GM23338 (cell line): ENCODE results near the gene SF3B2. TPM values are rescaled to one million over a fixed set of nuclear protein-coding genes. Genes with fewer than 3 reads are reported as not detected.
A peak's percentile ranks its signal among the peaks of the same experiment; 100 is the strongest.

Experiments used
- ATAC-seq: fragments of 200-7000 bp; cut with Tn5 transposase; 3 replicates; pipeline ENCODE4 v1.9.1; 2020
- DNase-seq: peaks from one replicate; pipeline ENCODE4 v3.0.0-alpha.2; 2015; ENCODE audit warnings: low spot score
- H2AFZ ChIP-seq: fragments of 200-600 bp; sonication (generic); 2 replicates; pipeline ENCODE4 v1.8.0; 2016; ENCODE audit warnings: antibody characterized with exemption, mild to moderate bottlenecking, moderate library complexity
- H3F3A ChIP-seq: fragments of 200-600 bp; sonication (generic); replicated peaks from 2 replicates; pipeline ENCODE4 v1.8.0; 2017; ENCODE audit warnings: antibody characterized with exemption, mixed run types, low read depth
- H3K27ac ChIP-seq: fragments of 200-600 bp; sonication (generic); 2 replicates; pipeline ENCODE4 v1.6.1; 2016; ENCODE audit warnings: low read depth
- H3K27me3 ChIP-seq: fragments of 200-600 bp; sonication (generic); 2 replicates; pipeline ENCODE4 v1.8.0; 2016; ENCODE audit warnings: mild to moderate bottlenecking, mixed run types, moderate library complexity; ENCODE audit not compliant: insufficient read depth
- H3K36me3 ChIP-seq: fragments of 200-600 bp; sonication (generic); 2 replicates; pipeline ENCODE4 v1.8.0; 2016; ENCODE audit warnings: mild to moderate bottlenecking; ENCODE audit not compliant: insufficient read depth
- H3K4me1 ChIP-seq: fragments of 200-600 bp; sonication (generic); 2 replicates; pipeline ENCODE4 v1.8.0; 2016; ENCODE audit warnings: mild to moderate bottlenecking, moderate library complexity; ENCODE audit not compliant: insufficient read depth
- H3K4me2 ChIP-seq: fragments of 200-600 bp; sonication (generic); 2 replicates; pipeline ENCODE4 v1.7.1; 2017; ENCODE audit warnings: mixed run types
- H3K4me3 ChIP-seq: fragments of 200-600 bp; sonication (generic); 2 replicates; pipeline ENCODE4 v1.6.1; 2016; ENCODE audit warnings: mixed run types
- H3K79me2 ChIP-seq: fragments of 200-600 bp; sonication (generic); replicated peaks from 2 replicates; pipeline ENCODE4 v1.8.0; 2017; ENCODE audit warnings: mild to moderate bottlenecking; ENCODE audit not compliant: insufficient read depth
- H3K9me2 ChIP-seq: fragments of 200-600 bp; sonication (generic); 2 replicates; pipeline ENCODE4 v1.8.0; 2017; ENCODE audit not compliant: insufficient read depth
- H4K20me1 ChIP-seq: fragments of 200-600 bp; sonication (generic); replicated peaks from 2 replicates; pipeline ENCODE4 v1.8.0; 2017; ENCODE audit warnings: mild to moderate bottlenecking; ENCODE audit not compliant: insufficient read depth
- H3K27ac Mint-ChIP-seq: 2 replicates; pipeline ENCODE4 v1.8.0; 2020; ENCODE audit warnings: inconsistent platforms, mild to moderate bottlenecking, moderate library complexity, mixed read lengths
- H3K27me3 Mint-ChIP-seq: 3 replicates; pipeline ENCODE4 v1.8.0; 2022; ENCODE audit warnings: low read depth, mild to moderate bottlenecking, moderate library complexity, mixed read lengths, inconsistent platforms; ENCODE audit not compliant: insufficient read depth, poor library complexity
- H3K36me3 Mint-ChIP-seq: 3 replicates; pipeline ENCODE4 v1.8.0; 2021; ENCODE audit warnings: low read depth, mild to moderate bottlenecking, inconsistent platforms, moderate library complexity, mixed read lengths
- H3K4me1 Mint-ChIP-seq: 3 replicates; pipeline ENCODE4 v1.8.0; 2020; ENCODE audit warnings: mild to moderate bottlenecking, inconsistent platforms, mixed read lengths
- H3K4me3 Mint-ChIP-seq: 3 replicates; pipeline ENCODE4 v1.8.0; 2021; ENCODE audit warnings: moderate library complexity, mild to moderate bottlenecking, inconsistent platforms, mixed read lengths
- H3K9me3 Mint-ChIP-seq: 3 replicates; pipeline ENCODE4 v1.8.0; 2020; ENCODE audit warnings: moderate library complexity, mild to moderate bottlenecking, inconsistent platforms, mixed read lengths
- EZH2phosphoT487 ChIP-seq: fragments of 200-600 bp; sonication (generic); IDR thresholded peaks from one replicate; pipeline ENCODE4 v1.8.1; 2018; ENCODE audit warnings: antibody characterized with exemption; ENCODE audit not compliant: unreplicated experiment
- JUNB ChIP-seq: IDR thresholded peaks from one replicate; pipeline ENCODE4 v1.6.1; 2016; ENCODE audit warnings: antibody characterized with exemption; ENCODE audit not compliant: unreplicated experiment
- NANOG ChIP-seq: IDR thresholded peaks from 2 replicates; pipeline ENCODE4 v1.6.1; 2016; ENCODE audit warnings: antibody characterized with exemption, borderline replicate concordance
- POLR2AphosphoS5 ChIP-seq: IDR thresholded peaks from 2 replicates; pipeline ENCODE4 v1.6.1; 2016; ENCODE audit warnings: antibody characterized with exemption, low read depth
- REST ChIP-seq: IDR thresholded peaks from one replicate; pipeline ENCODE4 v1.6.1; 2018; ENCODE audit warnings: antibody characterized with exemption; ENCODE audit not compliant: unreplicated experiment
- ZNF114 ChIP-seq: fragments of 250-450 bp; sonication (Bioruptor Pico); IDR thresholded peaks from 2 replicates; pipeline ENCODE4 v1.5.0; 2020; ENCODE audit warnings: mild to moderate bottlenecking, moderate library complexity
- ZNF331 ChIP-seq: fragments of 250-450 bp; sonication (Bioruptor Pico); IDR thresholded peaks from 2 replicates; pipeline ENCODE4 v1.5.0; 2020; ENCODE audit warnings: low read depth, mild to moderate bottlenecking, moderate library complexity
- ZNF462 ChIP-seq: fragments of 250-450 bp; sonication (Bioruptor Pico); IDR thresholded peaks from 2 replicates; pipeline ENCODE4 v1.5.0; 2020; ENCODE audit warnings: mild to moderate bottlenecking, moderate library complexity
- polyA plus RNA-seq: library from polyadenylated mRNA; unstranded; fragments of >200 nt; fragmentation: Nextera tagmentation; extraction: Ambion mirVana; gene quantifications from 2 replicates; pipeline ENCODE4 v1.2.1, GENCODE V29; 2016
- total RNA-seq: library from RNA; depleted of rRNA; stranded (reverse); fragments of >200 nt; shearing (Covaris generic); gene quantifications from 2 replicates; pipeline ENCODE4 v1.2.3, GENCODE V29; 2014
- TF ChIP-seq, protein P1 (sequence below), 2 experiments: fragments of 200-600 bp in 1 of 2; sonication (generic) in 1 of 2; conservative IDR thresholded peaks; 2 replicates each; pipeline versions ENCODE4 v1.5.1 to v1.6.1; 2016 to 2017; ENCODE audit warnings: antibody characterized with exemption in 2 of 2, low read depth in 2 of 2, mild to moderate bottlenecking in 2 of 2, moderate library complexity in 1 of 2

The SF3B2 gene
- total and polyA plus RNA-seq, 2 experiments from 2014 or later: 173 to 180 TPM

DNA sequence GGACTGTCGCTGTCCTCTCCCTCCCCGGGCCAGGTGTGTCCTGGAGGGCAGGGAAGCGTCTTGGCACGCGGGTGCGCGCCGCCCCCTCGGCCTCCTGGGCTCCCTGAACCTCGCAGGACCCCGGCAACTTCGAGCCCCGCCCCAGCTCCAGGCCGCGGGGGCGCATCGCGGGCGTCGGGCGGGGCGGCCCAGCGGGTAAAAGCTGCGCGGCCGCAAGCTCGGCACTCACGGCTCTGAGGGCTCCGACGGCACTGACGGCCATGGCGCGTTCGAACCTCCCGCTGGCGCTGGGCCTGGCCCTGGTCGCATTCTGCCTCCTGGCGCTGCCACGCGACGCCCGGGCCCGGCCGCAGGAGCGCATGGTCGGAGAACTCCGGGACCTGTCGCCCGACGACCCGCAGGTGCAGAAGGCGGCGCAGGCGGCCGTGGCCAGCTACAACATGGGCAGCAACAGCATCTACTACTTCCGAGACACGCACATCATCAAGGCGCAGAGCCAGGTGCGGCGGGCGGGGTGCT lies 40.3 kb upstream of the SF3B2 start, which contains the start of gene CST6:
Gene CST6, plus strand, starts transcription at position 224 of the 519 bp plus-strand sequence. Its CDS starts 37 bp downstream, at position 261.
- H3K9me3 Mint-ChIP-seq: no peaks in the 10 kb centered on the region
- peak within 1 kb of the TSS; percentile 56 for H3K4me3 Mint-ChIP-seq
- peaks cover 16% of the 10 kb centered on the region for H3K27me3 Mint-ChIP-seq
- H4K20me1 ChIP-seq: no peaks in the 10 kb centered on the region
- H3F3A ChIP-seq: 0 out of 2 replicates have a peak, but pooled peaks cover 3% of the 10 kb centered on the region
- peaks cover 11% of the 10 kb centered on the region; the same call in 2 of the 3 replicates for H3K4me1 Mint-ChIP-seq
- H3K27ac Mint-ChIP-seq: no peak within 1 kb of the TSS
- H3K27me3 ChIP-seq: peaks cover 23% of the 10 kb centered on the region
- TF ChIP-seq NANOG: no peak
- no peak for TF ChIP-seq ZNF462 (CRISPR knock-in tag)
- no peak for TF ChIP-seq REST
- TF ChIP-seq, protein P1, sequence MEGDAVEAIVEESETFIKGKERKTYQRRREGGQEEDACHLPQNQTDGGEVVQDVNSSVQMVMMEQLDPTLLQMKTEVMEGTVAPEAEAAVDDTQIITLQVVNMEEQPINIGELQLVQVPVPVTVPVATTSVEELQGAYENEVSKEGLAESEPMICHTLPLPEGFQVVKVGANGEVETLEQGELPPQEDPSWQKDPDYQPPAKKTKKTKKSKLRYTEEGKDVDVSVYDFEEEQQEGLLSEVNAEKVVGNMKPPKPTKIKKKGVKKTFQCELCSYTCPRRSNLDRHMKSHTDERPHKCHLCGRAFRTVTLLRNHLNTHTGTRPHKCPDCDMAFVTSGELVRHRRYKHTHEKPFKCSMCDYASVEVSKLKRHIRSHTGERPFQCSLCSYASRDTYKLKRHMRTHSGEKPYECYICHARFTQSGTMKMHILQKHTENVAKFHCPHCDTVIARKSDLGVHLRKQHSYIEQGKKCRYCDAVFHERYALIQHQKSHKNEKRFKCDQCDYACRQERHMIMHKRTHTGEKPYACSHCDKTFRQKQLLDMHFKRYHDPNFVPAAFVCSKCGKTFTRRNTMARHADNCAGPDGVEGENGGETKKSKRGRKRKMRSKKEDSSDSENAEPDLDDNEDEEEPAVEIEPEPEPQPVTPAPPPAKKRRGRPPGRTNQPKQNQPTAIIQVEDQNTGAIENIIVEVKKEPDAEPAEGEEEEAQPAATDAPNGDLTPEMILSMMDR (conservative IDR thresholded peaks at IDR 0.05; ENCODE audit: low read depth in 2 of 2): no peak
- no peak for TF ChIP-seq ZNF331 (CRISPR knock-in tag)
- TF ChIP-seq JUNB: no peak
- no peak for TF ChIP-seq ZNF114 (CRISPR knock-in tag)
- no peak for TF ChIP-seq EZH2phosphoT487
- no peak for TF ChIP-seq POLR2AphosphoS5
- no peak within 1 kb of the TSS for H3K27ac ChIP-seq
- H2AFZ ChIP-seq: peak within 1 kb of the TSS; percentile 97
- no peaks in the 10 kb centered on the region for H3K36me3 Mint-ChIP-seq
- H3K79me2 ChIP-seq: no peaks in the 10 kb centered on the region
- DNase-seq (peak; percentile 68), ATAC-seq (peak; percentile 63)
- peak within 1 kb of the TSS; percentile 57 for H3K4me3 ChIP-seq
- peak within 1 kb of the TSS; percentile 80 for H3K4me2 ChIP-seq
- H3K4me1 ChIP-seq: 0 out of 2 replicates have a peak, but pooled peaks cover 4% of the 10 kb centered on the region
- no peaks in the 10 kb centered on the region for H3K36me3 ChIP-seq
- no peaks in the 10 kb centered on the region for H3K9me2 ChIP-seq
